Upper lobe of left lung (tissue), 4 donors: ENCODE results near the gene ARTN.

Source experiments
- POLR2AphosphoS5 ChIP-seq, 2 donors: sonication (generic); formaldehyde crosslinking; IDR thresholded peaks; one replicate each; pipeline ENCODE4 v1.5.1; 2017; ENCODE audit warnings: antibody characterized with exemption in 2 of 2
- TF ChIP-seq, protein P1 (sequence below), 6 experiments: fragments of 450-650 bp in 4 of 6; fragments of 200-600 bp in 2 of 6; sonication (generic) in 2 of 6; IDR thresholded peaks; one replicate each; pipeline ENCODE4 v1.5.1; 2016 to 2019; ENCODE audit warnings: antibody characterized with exemption in 6 of 6

- TF ChIP-seq, protein P1, sequence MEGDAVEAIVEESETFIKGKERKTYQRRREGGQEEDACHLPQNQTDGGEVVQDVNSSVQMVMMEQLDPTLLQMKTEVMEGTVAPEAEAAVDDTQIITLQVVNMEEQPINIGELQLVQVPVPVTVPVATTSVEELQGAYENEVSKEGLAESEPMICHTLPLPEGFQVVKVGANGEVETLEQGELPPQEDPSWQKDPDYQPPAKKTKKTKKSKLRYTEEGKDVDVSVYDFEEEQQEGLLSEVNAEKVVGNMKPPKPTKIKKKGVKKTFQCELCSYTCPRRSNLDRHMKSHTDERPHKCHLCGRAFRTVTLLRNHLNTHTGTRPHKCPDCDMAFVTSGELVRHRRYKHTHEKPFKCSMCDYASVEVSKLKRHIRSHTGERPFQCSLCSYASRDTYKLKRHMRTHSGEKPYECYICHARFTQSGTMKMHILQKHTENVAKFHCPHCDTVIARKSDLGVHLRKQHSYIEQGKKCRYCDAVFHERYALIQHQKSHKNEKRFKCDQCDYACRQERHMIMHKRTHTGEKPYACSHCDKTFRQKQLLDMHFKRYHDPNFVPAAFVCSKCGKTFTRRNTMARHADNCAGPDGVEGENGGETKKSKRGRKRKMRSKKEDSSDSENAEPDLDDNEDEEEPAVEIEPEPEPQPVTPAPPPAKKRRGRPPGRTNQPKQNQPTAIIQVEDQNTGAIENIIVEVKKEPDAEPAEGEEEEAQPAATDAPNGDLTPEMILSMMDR (IDR thresholded peaks at IDR 0.05): no peak
- no peak for TF ChIP-seq POLR2AphosphoS5 (IDR thresholded peaks at IDR 0.05)
These were observed 2.3 kb downstream of the ARTN start for GRCh38 chr1:43935711-43936427.
